GM19372 (cell line): Measurements from ENCODE around the gene KRT79.
"Not testable (repeated sequence)": the region's sequence is repeated elsewhere in the genome, so short reads cannot be mapped to it uniquely, and the experiment has no call there.

Source experiments
- ATAC-seq: cut with Tn5 transposase; IDR thresholded peaks from one replicate; pipeline ENCODE4 v1.9.1; 2021; ENCODE audit warnings: mild to moderate bottlenecking, low read depth, moderate library complexity; ENCODE audit not compliant: unreplicated experiment

KRT79 gene

GRCh38 chr12:52861511-52861910 is 27.4 kb upstream of the KRT79 start:
- no peak for ATAC-seq

- no peak for ATAC-seq
Observed at GRCh38 chr12:52860102-52860823, 26.2 kb upstream of the KRT79 start.

- ATAC-seq = no peak
Observed at GRCh38 chr12:52857500-52857899, 23.4 kb upstream of the KRT79 start.

GRCh38 chr12:52856787-52857186 is 22.7 kb upstream of the KRT79 start:
- no peak for ATAC-seq

GRCh38 chr12:52856077-52856476 is 22.0 kb upstream of the KRT79 start:
- ATAC-seq = not testable (repeated sequence)

- no peak for ATAC-seq
Observed at GRCh38 chr12:52851787-52852186, 17.7 kb upstream of the KRT79 start.

- no peak for ATAC-seq
Observed at GRCh38 chr12:52850681-52851080, 16.6 kb upstream of the KRT79 start.

GRCh38 chr12:52849511-52849910 is 15.4 kb upstream of the KRT79 start:
- no peak for ATAC-seq

- no peak for ATAC-seq
Observed at GRCh38 chr12:52848661-52849255, 14.6 kb upstream of the KRT79 start, which contains the start of gene KRT78. KRT78 (minus strand) TSS chr12:52848994; CDS start chr12:52848930, 64 bp downstream.

- no peak for ATAC-seq
Observed at GRCh38 chr12:52847335-52848102, 13.4 kb upstream of the KRT79 start.

- no peak for ATAC-seq
Observed at GRCh38 chr12:52846356-52846970, 12.4 kb upstream of the KRT79 start.

- no peak for ATAC-seq
Observed at GRCh38 chr12:52845946-52846345, 11.8 kb upstream of the KRT79 start.

- no peak for ATAC-seq
Observed at GRCh38 chr12:52844386-52844785, 10.3 kb upstream of the KRT79 start.

- ATAC-seq = no peak
Observed at GRCh38 chr12:52839436-52840105, 5.5 kb upstream of the KRT79 start.

GRCh38 chr12:52838609-52839435 is 4.7 kb upstream of the KRT79 start:
- ATAC-seq = no peak

GRCh38 chr12:52837781-52838608 is 3.9 kb upstream of the KRT79 start:
- no peak for ATAC-seq

- ATAC-seq = no peak
Observed at GRCh38 chr12:52837413-52837741, 3.3 kb upstream of the KRT79 start.

GRCh38 chr12:52836491-52837412 is 2.6 kb upstream of the KRT79 start:
- no peak for ATAC-seq
